Measurements from ENCODE around the gene ZDHHC11B.

The ZDHHC11B gene

GRCh38 chr5:759111-759751, 25.3 kb downstream of the ZDHHC11B start:
- TF ChIP-seq, protein P1, sequence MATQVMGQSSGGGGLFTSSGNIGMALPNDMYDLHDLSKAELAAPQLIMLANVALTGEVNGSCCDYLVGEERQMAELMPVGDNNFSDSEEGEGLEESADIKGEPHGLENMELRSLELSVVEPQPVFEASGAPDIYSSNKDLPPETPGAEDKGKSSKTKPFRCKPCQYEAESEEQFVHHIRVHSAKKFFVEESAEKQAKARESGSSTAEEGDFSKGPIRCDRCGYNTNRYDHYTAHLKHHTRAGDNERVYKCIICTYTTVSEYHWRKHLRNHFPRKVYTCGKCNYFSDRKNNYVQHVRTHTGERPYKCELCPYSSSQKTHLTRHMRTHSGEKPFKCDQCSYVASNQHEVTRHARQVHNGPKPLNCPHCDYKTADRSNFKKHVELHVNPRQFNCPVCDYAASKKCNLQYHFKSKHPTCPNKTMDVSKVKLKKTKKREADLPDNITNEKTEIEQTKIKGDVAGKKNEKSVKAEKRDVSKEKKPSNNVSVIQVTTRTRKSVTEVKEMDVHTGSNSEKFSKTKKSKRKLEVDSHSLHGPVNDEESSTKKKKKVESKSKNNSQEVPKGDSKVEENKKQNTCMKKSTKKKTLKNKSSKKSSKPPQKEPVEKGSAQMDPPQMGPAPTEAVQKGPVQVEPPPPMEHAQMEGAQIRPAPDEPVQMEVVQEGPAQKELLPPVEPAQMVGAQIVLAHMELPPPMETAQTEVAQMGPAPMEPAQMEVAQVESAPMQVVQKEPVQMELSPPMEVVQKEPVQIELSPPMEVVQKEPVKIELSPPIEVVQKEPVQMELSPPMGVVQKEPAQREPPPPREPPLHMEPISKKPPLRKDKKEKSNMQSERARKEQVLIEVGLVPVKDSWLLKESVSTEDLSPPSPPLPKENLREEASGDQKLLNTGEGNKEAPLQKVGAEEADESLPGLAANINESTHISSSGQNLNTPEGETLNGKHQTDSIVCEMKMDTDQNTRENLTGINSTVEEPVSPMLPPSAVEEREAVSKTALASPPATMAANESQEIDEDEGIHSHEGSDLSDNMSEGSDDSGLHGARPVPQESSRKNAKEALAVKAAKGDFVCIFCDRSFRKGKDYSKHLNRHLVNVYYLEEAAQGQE (IDR thresholded peaks at IDR 0.05; ENCODE audit: insufficient replicate concordance, low read depth): no peak
- TF ChIP-seq GABPA (IDR thresholded peaks at IDR 0.05; ENCODE audit: low read depth) (no peak), POLR2AphosphoS5 (IDR thresholded peaks at IDR 0.05; ENCODE audit: low read depth) (no peak), SPI1 (IDR thresholded peaks at IDR 0.05; ENCODE audit: borderline replicate concordance, low read depth) (no peak)
- TF ChIP-seq, protein P2, sequence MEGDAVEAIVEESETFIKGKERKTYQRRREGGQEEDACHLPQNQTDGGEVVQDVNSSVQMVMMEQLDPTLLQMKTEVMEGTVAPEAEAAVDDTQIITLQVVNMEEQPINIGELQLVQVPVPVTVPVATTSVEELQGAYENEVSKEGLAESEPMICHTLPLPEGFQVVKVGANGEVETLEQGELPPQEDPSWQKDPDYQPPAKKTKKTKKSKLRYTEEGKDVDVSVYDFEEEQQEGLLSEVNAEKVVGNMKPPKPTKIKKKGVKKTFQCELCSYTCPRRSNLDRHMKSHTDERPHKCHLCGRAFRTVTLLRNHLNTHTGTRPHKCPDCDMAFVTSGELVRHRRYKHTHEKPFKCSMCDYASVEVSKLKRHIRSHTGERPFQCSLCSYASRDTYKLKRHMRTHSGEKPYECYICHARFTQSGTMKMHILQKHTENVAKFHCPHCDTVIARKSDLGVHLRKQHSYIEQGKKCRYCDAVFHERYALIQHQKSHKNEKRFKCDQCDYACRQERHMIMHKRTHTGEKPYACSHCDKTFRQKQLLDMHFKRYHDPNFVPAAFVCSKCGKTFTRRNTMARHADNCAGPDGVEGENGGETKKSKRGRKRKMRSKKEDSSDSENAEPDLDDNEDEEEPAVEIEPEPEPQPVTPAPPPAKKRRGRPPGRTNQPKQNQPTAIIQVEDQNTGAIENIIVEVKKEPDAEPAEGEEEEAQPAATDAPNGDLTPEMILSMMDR (IDR thresholded peaks at IDR 0.05; ENCODE audit: insufficient read depth, low read length): no peak

DNA sequence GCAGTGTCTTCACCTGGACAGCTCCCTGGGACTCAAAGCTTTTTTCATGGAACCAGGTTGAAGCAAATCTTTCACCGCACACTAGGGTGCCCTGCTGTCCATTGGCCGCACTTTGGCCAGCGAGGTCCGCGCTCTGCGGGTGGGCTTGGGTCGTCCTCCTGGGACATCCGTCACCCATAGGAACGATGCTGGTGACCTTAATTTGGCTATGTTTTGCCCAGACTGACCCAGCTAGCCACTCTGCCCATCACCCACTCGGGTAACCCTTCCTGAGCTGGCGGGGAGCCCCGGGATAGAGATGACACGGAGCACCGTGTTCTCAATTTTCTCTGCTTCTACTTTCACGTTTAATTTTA, 25.9 kb downstream of the ZDHHC11B start:
- TF ChIP-seq, protein P1 (IDR thresholded peaks at IDR 0.05; ENCODE audit: insufficient replicate concordance, low read depth): no peak
- TF ChIP-seq, protein P2 (IDR thresholded peaks at IDR 0.05; ENCODE audit: insufficient read depth, low read length): no peak
- TF ChIP-seq GABPA (IDR thresholded peaks at IDR 0.05; ENCODE audit: low read depth) (no peak), POLR2AphosphoS5 (IDR thresholded peaks at IDR 0.05; ENCODE audit: low read depth) (no peak), SPI1 (IDR thresholded peaks at IDR 0.05; ENCODE audit: borderline replicate concordance, low read depth) (no peak)
- Histone ChIP-seq H3K4me3 (replicated peaks; ENCODE audit: insufficient read depth, low read length) (no peak overlapping the region), H3K27me3 (ENCODE audit: insufficient read depth, poor library complexity, severe bottlenecking) (peaks cover 17% of the 10 kb centered on the region), H3K27ac (replicated peaks) (no peak overlapping the region)
- no peak for DNase-seq (ENCODE audit: low read depth in 1 of 2, low spot score in 1 of 2)

More at GRCh38 chr5:759111-759751, 25.3 kb downstream of the ZDHHC11B start:
- Histone ChIP-seq H3K27ac (replicated peaks) (no peak overlapping the region), H3K4me3 (replicated peaks; ENCODE audit: insufficient read depth, low read length) (no peak overlapping the region), H3K27me3 (ENCODE audit: insufficient read depth, poor library complexity, severe bottlenecking) (peaks cover 17% of the 10 kb centered on the region)
- no peak for DNase-seq (ENCODE audit: low read depth in 1 of 2, low spot score in 1 of 2)

GRCh38 chr5:757931-758697, 26.4 kb downstream of the ZDHHC11B start:
- H3K27ac ChIP-seq (replicated peaks): no peak overlapping the region
- H3K27me3 ChIP-seq (ENCODE audit: insufficient read depth, poor library complexity, severe bottlenecking): peaks cover 17% of the 10 kb centered on the region
- TF ChIP-seq POLR2AphosphoS5 (IDR thresholded peaks at IDR 0.05; ENCODE audit: low read depth) (no peak), SPI1 (IDR thresholded peaks at IDR 0.05; ENCODE audit: borderline replicate concordance, low read depth) (no peak)
- TF ChIP-seq, protein P1 (IDR thresholded peaks at IDR 0.05; ENCODE audit: insufficient replicate concordance, low read depth): no peak
- no peak for DNase-seq (ENCODE audit: low read depth in 1 of 2, low spot score in 1 of 2)
- H3K4me3 ChIP-seq (replicated peaks; ENCODE audit: insufficient read depth, low read length): no peak overlapping the region
